MM.1S (cell line): Measurements from ENCODE around the gene TMEFF1.

Experiments used
- CTCF ChIP-seq: fragments of 300-600 bp; sonication (generic); IDR thresholded peaks from 2 replicates; pipeline ENCODE4 v1.5.1; 2016; ENCODE audit warnings: antibody characterized with exemption, low read length, mixed read lengths
- EZH2phosphoT487 ChIP-seq: fragments of 300-600 bp; sonication (generic); IDR thresholded peaks from 2 replicates; pipeline ENCODE4 v1.6.1; 2018; ENCODE audit warnings: antibody characterized with exemption, low read length

DNA sequence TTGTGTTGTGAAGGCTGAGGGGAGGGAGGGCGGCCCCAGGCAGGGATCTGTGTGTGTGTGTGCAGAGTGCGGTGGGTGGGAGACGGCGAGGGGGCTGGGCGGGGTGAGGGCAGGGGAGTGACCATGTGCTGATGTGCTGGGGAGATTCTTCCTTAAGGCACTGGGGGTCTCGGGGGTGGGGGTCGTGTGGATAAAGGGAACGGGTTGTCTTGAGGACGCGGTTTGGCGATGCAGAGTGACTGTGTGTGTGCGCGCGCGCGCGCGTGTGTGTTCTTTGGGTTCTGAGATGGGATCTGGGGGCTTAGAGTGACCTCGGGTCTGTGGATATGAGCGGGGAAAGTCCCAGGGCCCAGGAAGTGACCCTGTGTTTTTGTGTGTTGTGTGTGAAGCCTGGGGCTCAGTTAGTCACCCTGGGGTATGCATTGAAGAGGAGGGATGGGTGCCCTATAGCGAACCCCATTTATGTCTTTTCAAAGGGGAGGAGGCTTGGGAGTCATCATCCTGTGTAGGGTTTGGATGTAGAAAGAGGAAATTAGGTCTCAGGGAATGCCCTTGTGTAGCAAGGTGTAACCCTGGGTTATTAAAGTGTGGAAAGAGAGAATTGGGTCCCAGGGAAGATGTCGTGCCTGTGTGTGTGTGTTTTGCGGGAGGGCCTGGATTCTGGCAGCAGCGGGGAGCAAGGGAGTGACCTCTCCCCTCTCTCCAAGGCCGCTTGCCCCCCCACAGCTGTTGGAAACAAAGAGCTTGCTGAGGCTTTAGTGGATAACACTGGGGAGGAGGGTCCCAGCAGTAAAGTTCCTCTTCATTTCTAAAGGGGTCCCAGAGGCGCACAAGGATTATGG, 1.4 kb downstream of the TMEFF1 start:
- TF ChIP-seq CTCF = no peak
- TF ChIP-seq EZH2phosphoT487 = no peak
